Medulla oblongata (tissue), 1 donor: ENCODE results near the gene MICAL2.
A peak's percentile ranks its signal among the peaks of the same experiment; 100 is the strongest.
"Not testable (repeated sequence)": the region's sequence is repeated elsewhere in the genome, so short reads cannot be mapped to it uniquely, and the experiment has no call there.

ENCODE experiments used
- DNase-seq: peaks from one replicate; pipeline ENCODE4 v3.0.0-alpha.2; 2015; ENCODE audit errors: extremely low spot score

The MICAL2 gene

GRCh38 chr11:12135185-12135584 is 24.8 kb downstream of the MICAL2 start:
- DNase-seq: no peak

GRCh38 chr11:12137005-12137690 is 26.8 kb downstream of the MICAL2 start:
- DNase-seq: peak; percentile 70

GRCh38 chr11:12137938-12138731 is 27.7 kb downstream of the MICAL2 start:
- no peak for DNase-seq

- DNase-seq: peak; percentile 41
Observed at GRCh38 chr11:12139144-12139881, 28.9 kb downstream of the MICAL2 start.

GRCh38 chr11:12140186-12140793 is 29.9 kb downstream of the MICAL2 start:
- DNase-seq: no peak

- DNase-seq: no peak
Observed at GRCh38 chr11:12141283-12141682, 30.9 kb downstream of the MICAL2 start.

- DNase-seq: no peak
Observed at GRCh38 chr11:12142176-12142575, 31.8 kb downstream of the MICAL2 start.

- DNase-seq: no peak
Observed at GRCh38 chr11:12142909-12143308, 32.5 kb downstream of the MICAL2 start.

GRCh38 chr11:12143461-12144258 is 33.3 kb downstream of the MICAL2 start:
- DNase-seq: no peak

GRCh38 chr11:12144330-12145174 is 34.2 kb downstream of the MICAL2 start:
- no peak for DNase-seq

GRCh38 chr11:12146678-12147077 is 36.3 kb downstream of the MICAL2 start:
- DNase-seq: not testable (repeated sequence)

GRCh38 chr11:12147827-12148226 is 37.4 kb downstream of the MICAL2 start:
- no peak for DNase-seq

- DNase-seq: no peak
Observed at GRCh38 chr11:12148466-12148865, 38.1 kb downstream of the MICAL2 start.

- DNase-seq: no peak
Observed at GRCh38 chr11:12148882-12149281, 38.5 kb downstream of the MICAL2 start.

GRCh38 chr11:12149672-12150225 is 39.4 kb downstream of the MICAL2 start:
- no peak for DNase-seq

- no peak for DNase-seq
Observed at GRCh38 chr11:12150831-12151382, 40.5 kb downstream of the MICAL2 start.

- DNase-seq: no peak
Observed at GRCh38 chr11:12152321-12152720, 41.9 kb downstream of the MICAL2 start.

- no peak for DNase-seq
Observed at GRCh38 chr11:12154871-12155668, 44.7 kb downstream of the MICAL2 start.

GRCh38 chr11:12155696-12156095 is 45.3 kb downstream of the MICAL2 start:
- no peak for DNase-seq
